Testis (tissue), 3 donors: ENCODE results near the gene RTCA. TPM values are rescaled to one million over a fixed set of nuclear protein-coding genes. Genes with fewer than 3 reads are reported as not detected.

Experiments
- DNase-seq: peaks from one replicate; pipeline ENCODE4 v3.0.0-alpha.2; 2019
- H3K27ac ChIP-seq, 2 donors: fragments of 200-600 bp; sonication (generic); one replicate each; pipeline ENCODE4 v1.5.1; 2019
- H3K27me3 ChIP-seq: fragments of 200-600 bp; sonication (generic); one replicate; pipeline ENCODE4 v1.5.1; 2019
- H3K36me3 ChIP-seq: fragments of 200-600 bp; sonication (generic); one replicate; pipeline ENCODE4 v1.5.1; 2017; ENCODE audit warnings: low read depth; ENCODE audit errors: missing control alignments
- H3K4me1 ChIP-seq: fragments of 200-600 bp; sonication (generic); one replicate; pipeline ENCODE4 v1.5.1; 2019
- H3K4me3 ChIP-seq, 2 donors: fragments of 200-600 bp; sonication (generic); one replicate each; pipeline ENCODE4 v1.5.1; 2017 to 2019
- H3K9me3 ChIP-seq: fragments of 200-600 bp; sonication (generic); one replicate; pipeline ENCODE4 v1.5.1; 2017
- CTCF ChIP-seq, 3 experiments: fragments of 450-650 bp in 2 of 3; fragments of 200-600 bp in 1 of 3; sonication (generic) in 1 of 3; IDR thresholded peaks; one replicate each; pipeline ENCODE4 v1.5.1; 2016 to 2019; ENCODE audit warnings: antibody characterized with exemption in 3 of 3, mild to moderate bottlenecking in 2 of 3, moderate library complexity in 1 of 3
- POLR2A ChIP-seq: fragments of 450-650 bp; IDR thresholded peaks from one replicate; pipeline ENCODE4 v1.6.1; 2017; ENCODE audit warnings: antibody characterized with exemption, mild to moderate bottlenecking, moderate library complexity
- WGBS, 2 donors: methylation state at CpG; one replicate each; pipeline ENCODE4 v1.1.5; 2018; 5-methylcytosine and 5-hydroxymethylcytosine counted together
- intact Hi-C: fragments of 100-400 bp; cut with DNase I; formaldehyde crosslinking; loops from one replicate; pipeline ENCODE4 v1.15.1; 2023; ENCODE audit warnings: low total_unique reads
- polyA plus RNA-seq: library from polyadenylated mRNA; stranded (reverse); fragments of 350-450 nt; fragmentation: Illumina TruSeq; extraction: RNeasy Lipid Tissue Mini Kit (QIAGEN cat#74804); gene quantifications from one replicate; pipeline ENCODE4 v1.2.3, GENCODE V29; 2014; ENCODE audit warnings: low read depth, low replicate concordance; ENCODE audit not compliant: insufficient read depth
- total RNA-seq, 2 donors: library from RNA; depleted of rRNA; stranded (reverse); fragments of >200 nt; gene quantifications; one replicate each; pipeline ENCODE4 v1.2.3, GENCODE V29; 2016

RTCA gene
- total and polyA plus RNA-seq, 3 donors from 2014 or later, result 20.9 to 30.0 (median 24.2) TPM

DNA sequence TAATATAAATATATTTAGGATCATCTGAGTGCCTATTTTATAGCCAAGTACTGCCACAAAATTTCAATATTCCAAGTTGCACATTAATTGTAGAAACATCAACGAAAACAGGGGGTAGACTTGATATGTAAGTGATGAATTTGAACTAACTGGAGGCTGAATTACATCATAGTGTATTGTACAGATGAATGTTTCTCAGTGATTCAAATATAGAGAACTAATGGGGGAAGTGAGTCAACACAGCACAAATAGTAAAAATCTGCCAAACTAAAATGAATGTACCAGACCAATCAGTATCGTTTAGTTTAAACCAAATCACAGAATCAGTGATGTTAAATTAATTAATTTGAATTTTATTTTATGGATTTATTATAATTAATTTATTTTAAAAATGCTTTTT is 42.8 kb downstream of the RTCA start:
- Histone ChIP-seq H3K9me3 (no peaks in the 10 kb centered on the region), H3K27me3 (no peaks in the 10 kb centered on the region), H3K4me1 (no peaks in the 10 kb centered on the region), H3K4me3 (no peak overlapping the region), H3K27ac (no peak overlapping the region), H3K36me3 (no peaks in the 10 kb centered on the region)
- intact Hi-C loops, result no loop called here
- DNase-seq, result no peak
- WGBS, 2 donors, result 77 to 80% methylated on average over 2 of the region's 2 CpGs
- TF ChIP-seq POLR2A (no peak), CTCF (IDR thresholded peaks at IDR 0.05) (no peak)

GRCh38 chr1:100309863-100310262 is 43.8 kb downstream of the RTCA start:
- Histone ChIP-seq H3K27ac (no peak overlapping the region), H3K4me1 (no peaks in the 10 kb centered on the region), H3K4me3 (no peak overlapping the region), H3K36me3 (no peaks in the 10 kb centered on the region), H3K27me3 (no peaks in the 10 kb centered on the region), H3K9me3 (no peaks in the 10 kb centered on the region)
- no peak for DNase-seq
- intact Hi-C loops, result no loop called here
- no peak for TF ChIP-seq POLR2A
- no peak for TF ChIP-seq CTCF (IDR thresholded peaks at IDR 0.05)

GRCh38 chr1:100313382-100313781 is 47.4 kb downstream of the RTCA start:
- TF ChIP-seq CTCF (IDR thresholded peaks at IDR 0.05) (no peak), POLR2A (no peak)
- Histone ChIP-seq H3K9me3 (no peaks in the 10 kb centered on the region), H3K4me1 (no peaks in the 10 kb centered on the region), H3K27me3 (no peaks in the 10 kb centered on the region), H3K36me3 (no peaks in the 10 kb centered on the region), H3K4me3 (no peak overlapping the region), H3K27ac (no peak overlapping the region)
- no peak for DNase-seq
- intact Hi-C loops, result no loop called here
- 69 to 70% methylated on average over 4 of the region's 4 CpGs for WGBS, 2 donors

- Histone ChIP-seq H3K4me1 (no peaks in the 10 kb centered on the region), H3K36me3 (no peaks in the 10 kb centered on the region), H3K27ac (no peak overlapping the region), H3K4me3 (no peak overlapping the region), H3K9me3 (no peaks in the 10 kb centered on the region), H3K27me3 (no peaks in the 10 kb centered on the region)
- no peak for DNase-seq
- intact Hi-C loops, result no loop called here
- TF ChIP-seq POLR2A, result no peak
- TF ChIP-seq CTCF (IDR thresholded peaks at IDR 0.05), result no peak
Observed at GRCh38 chr1:100316622-100317021, 50.6 kb downstream of the RTCA start.

DNA sequence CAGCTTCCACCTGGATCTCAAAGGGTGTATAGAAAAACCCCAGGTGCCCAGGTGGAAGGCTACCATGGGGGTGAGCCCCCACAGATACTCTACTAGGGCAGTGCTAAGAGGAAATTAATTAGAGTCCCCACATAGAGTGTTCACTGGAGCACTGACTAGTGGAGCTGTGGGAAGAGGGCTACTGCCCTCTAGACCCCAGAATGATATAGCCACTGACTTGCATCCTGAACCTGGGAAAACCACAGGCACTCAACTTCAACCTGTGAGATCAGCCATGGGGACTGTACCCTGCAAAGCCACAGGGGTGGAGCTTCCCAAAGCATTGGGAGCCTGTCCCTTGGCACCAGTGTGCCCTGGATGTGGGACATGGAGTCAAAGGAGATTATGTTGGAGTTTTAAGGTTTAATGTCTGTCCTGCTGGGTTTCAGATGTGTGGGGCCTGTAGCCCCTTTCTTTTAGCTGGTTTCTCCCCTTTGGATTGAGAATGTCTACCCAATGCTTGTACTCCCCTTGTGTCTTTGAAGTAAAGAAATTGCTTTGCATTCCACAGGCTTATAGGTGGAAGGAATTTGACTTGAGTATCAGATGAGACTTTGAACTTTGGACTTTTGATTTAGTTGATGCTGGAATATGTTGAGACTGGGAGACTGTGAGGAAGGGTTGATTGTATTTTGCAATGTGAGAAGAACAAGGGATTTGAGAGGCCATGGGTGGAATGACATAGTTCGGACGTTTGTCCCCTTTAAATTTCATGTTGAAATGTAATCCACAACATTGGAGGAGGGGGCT is 54.5 kb downstream of the RTCA start:
- Histone ChIP-seq H3K36me3 (no peaks in the 10 kb centered on the region), H3K4me3 (no peak overlapping the region), H3K9me3 (no peaks in the 10 kb centered on the region), H3K27me3 (no peaks in the 10 kb centered on the region), H3K4me1 (no peaks in the 10 kb centered on the region), H3K27ac (no peak overlapping the region)
- no peak for DNase-seq
- intact Hi-C loops, result no loop called here
- TF ChIP-seq POLR2A (no peak), CTCF (IDR thresholded peaks at IDR 0.05) (no peak)
- WGBS, 2 donors, result 76 to 88% methylated on average over 2 of the region's 2 CpGs
